H1 (cell line): Measurements from ENCODE around the gene GSPT2. TPM values are rescaled to one million over a fixed set of nuclear protein-coding genes. Genes with fewer than 3 reads are reported as not detected.

Experiments
- CTCF ChIA-PET: fragments of 300-600 bp; sonication (Branson Sonifier 250); formaldehyde crosslinking; loops from one replicate; lab custom pipeline; 2021; ENCODE audit not compliant: partially characterized antibody; lab: Charles Lee
- POLR2A ChIA-PET: fragments of 300-600 bp; sonication (Branson Sonifier 250); formaldehyde crosslinking; loops from one replicate; lab custom pipeline; 2021; ENCODE audit warnings: inconsistent platforms; ENCODE audit not compliant: partially characterized antibody; lab: Charles Lee
- DNase-seq, 2 experiments: peaks; one replicate each; pipeline versions ENCODE4 v3.0.0 to v3.0.0-alpha.2; 2010 to 2022; ENCODE audit warnings: low spot score in 2 of 2, low read depth in 1 of 2, mixed read lengths in 1 of 2
- FAIRE-seq: peaks from 2 replicates; lab custom pipeline; 2011; peaks lifted over from hg19 to GRCh38; lab: Jason Lieb, UNC
- H2AFZ ChIP-seq: 2 replicates; pipeline ENCODE4 v1.8.1; 2012; ENCODE audit warnings: low read length, inconsistent platforms
- H2AK5ac ChIP-seq: 2 replicates; pipeline ENCODE4 v1.6.1; 2013; ENCODE audit warnings: low read depth, low read length
- H2BK120ac ChIP-seq: replicated peaks from 2 replicates; pipeline ENCODE3; 2013; ENCODE audit warnings: low read depth, low read length, inconsistent platforms
- H2BK12ac ChIP-seq: 2 replicates; pipeline ENCODE4 v1.6.1; 2013; ENCODE audit warnings: low read depth, low read length
- H2BK15ac ChIP-seq: 2 replicates; pipeline ENCODE4 v1.6.1; 2013; ENCODE audit warnings: low read length
- H2BK20ac ChIP-seq: 2 replicates; pipeline ENCODE4 v1.6.1; 2013; ENCODE audit warnings: low read length
- H2BK5ac ChIP-seq: 2 replicates; pipeline ENCODE4 v1.6.1; 2013; ENCODE audit warnings: low read depth, low read length
- H3K14ac ChIP-seq: 2 replicates; pipeline ENCODE4 v1.6.1; 2013; ENCODE audit warnings: inconsistent platforms; ENCODE audit not compliant: insufficient read length
- H3K18ac ChIP-seq: 2 replicates; pipeline ENCODE4 v1.6.1; 2013; ENCODE audit warnings: low read length; ENCODE audit errors: extremely low read depth
- H3K23ac ChIP-seq: 2 replicates; pipeline ENCODE4 v1.6.1; 2013; ENCODE audit warnings: inconsistent platforms; ENCODE audit not compliant: insufficient read length
- H3K23me2 ChIP-seq: 2 replicates; pipeline ENCODE4 v1.6.1; 2013; ENCODE audit warnings: low read depth, low read length
- H3K27ac ChIP-seq: 2 replicates; pipeline ENCODE4 v1.6.1; 2011; ENCODE audit warnings: low read depth, low read length, inconsistent platforms
- H3K27me3 ChIP-seq, 4 experiments: replicated peaks in 1 of 4; 1 replicate in 1 of 4; 2 replicates in 3 of 4; pipeline versions ENCODE4 v1.6.1 to v1.8.1; 2011 to 2013; ENCODE audit warnings: low read length in 3 of 4, mild to moderate bottlenecking in 3 of 4, inconsistent platforms in 2 of 4, mixed read lengths in 2 of 4, moderate library complexity in 1 of 4; ENCODE audit not compliant: control insufficient read depth in 3 of 4, insufficient read depth in 3 of 4; ENCODE audit errors: extremely low read depth in 1 of 4
- H3K36me3 ChIP-seq, 4 experiments: 2 replicates each; pipeline versions ENCODE4 v1.6.1 to v1.8.1; 2011 to 2013; ENCODE audit warnings: mild to moderate bottlenecking in 4 of 4, low read length in 3 of 4, moderate library complexity in 2 of 4, control low read depth in 1 of 4, inconsistent platforms in 1 of 4; ENCODE audit not compliant: insufficient read depth in 4 of 4, control insufficient read depth in 2 of 4
- H3K4ac ChIP-seq: replicated peaks from 2 replicates; pipeline ENCODE3; 2013; ENCODE audit warnings: low read length, low read depth, mixed read lengths, inconsistent platforms; ENCODE audit not compliant: insufficient read length
- H3K4me1 ChIP-seq, 4 experiments: replicated peaks in 1 of 4; 1 replicate in 1 of 4; 2 replicates in 3 of 4; pipeline versions ENCODE4 v1.6.1 to v1.8.1; 2011 to 2013; ENCODE audit warnings: low read length in 3 of 4, inconsistent platforms in 2 of 4, mixed read lengths in 1 of 4; ENCODE audit not compliant: insufficient read depth in 4 of 4, control insufficient read depth in 3 of 4
- H3K4me2 ChIP-seq, 2 experiments: 2 replicates each; pipeline versions ENCODE4 v1.6.1 to v1.8.1; 2011 to 2013; ENCODE audit warnings: low read depth in 2 of 2, low read length in 2 of 2, control low read depth in 1 of 2, inconsistent platforms in 1 of 2, mild to moderate bottlenecking in 1 of 2; ENCODE audit not compliant: insufficient read depth in 1 of 2
- H3K4me3 ChIP-seq, 4 experiments: fragments of 200-600, 300-600 bp in 1 of 4; sonication (generic), shearing (Covaris generic), sonication (Bioruptor Twin) in 1 of 4; 2 replicates each; pipeline versions ENCODE4 v1.5.1 to v1.8.1; 2011 to 2016; ENCODE audit warnings: low read length in 4 of 4, low read depth in 3 of 4, control low read depth in 2 of 4, inconsistent platforms in 2 of 4, mild to moderate bottlenecking in 2 of 4, mixed read lengths in 1 of 4, moderate library complexity in 1 of 4; ENCODE audit not compliant: insufficient read depth in 2 of 4; ENCODE audit errors: extremely low read depth in 1 of 4
- H3K56ac ChIP-seq: replicated peaks from 2 replicates; pipeline ENCODE3; 2013; ENCODE audit warnings: low read depth, mild to moderate bottlenecking, mixed read lengths, low read length, inconsistent platforms; ENCODE audit not compliant: insufficient read length
- H3K79me1 ChIP-seq: 2 replicates; pipeline ENCODE4 v1.6.1; 2013; ENCODE audit warnings: low read depth, low read length, control low read depth
- H3K79me2 ChIP-seq, 2 experiments: 2 replicates each; pipeline versions ENCODE4 v1.6.1 to v1.8.1; 2012 to 2013; ENCODE audit warnings: low read length in 2 of 2, mild to moderate bottlenecking in 2 of 2, inconsistent platforms in 1 of 2; ENCODE audit not compliant: insufficient read depth in 2 of 2, control insufficient read depth in 1 of 2
- H3K9ac ChIP-seq, 4 experiments: replicated peaks in 1 of 4; 1 replicate in 1 of 4; 2 replicates in 3 of 4; pipeline versions ENCODE4 v1.6.1 to v1.8.1; 2011 to 2013; ENCODE audit warnings: low read depth in 3 of 4, low read length in 3 of 4, control low read depth in 2 of 4, mild to moderate bottlenecking in 2 of 4, moderate library complexity in 2 of 4, inconsistent platforms in 1 of 4; ENCODE audit errors: extremely low read depth in 1 of 4
- H3K9me3 ChIP-seq, 2 experiments: 2 replicates each; pipeline versions ENCODE4 v1.6.1 to v1.8.1; 2012 to 2013; ENCODE audit warnings: mild to moderate bottlenecking in 2 of 2, moderate library complexity in 2 of 2, control low read depth in 1 of 2, inconsistent platforms in 1 of 2, low read depth in 1 of 2, low read length in 1 of 2, mixed read lengths in 1 of 2; ENCODE audit not compliant: insufficient read depth in 2 of 2
- H4K20me1 ChIP-seq, 2 experiments: replicated peaks in 1 of 2; 2 replicates each; pipeline versions ENCODE3 to v1.8.1; 2011 to 2013; ENCODE audit warnings: inconsistent platforms in 2 of 2, low read length in 2 of 2, mild to moderate bottlenecking in 1 of 2; ENCODE audit not compliant: insufficient read depth in 2 of 2, control insufficient read depth in 1 of 2
- H4K5ac ChIP-seq: 2 replicates; pipeline ENCODE4 v1.6.1; 2013; ENCODE audit warnings: low read length, low read depth, mixed read lengths, inconsistent platforms; ENCODE audit not compliant: insufficient read length
- H4K8ac ChIP-seq: 2 replicates; pipeline ENCODE4 v1.8.0; 2013; ENCODE audit warnings: mild to moderate bottlenecking, moderate library complexity, low read length, inconsistent platforms; ENCODE audit not compliant: insufficient read depth; ENCODE audit errors: extremely low read depth
- H4K91ac ChIP-seq: replicated peaks from 2 replicates; pipeline ENCODE3; 2013; ENCODE audit warnings: low read length, mixed read lengths, inconsistent platforms; ENCODE audit not compliant: insufficient read length
- CBX8 ChIP-seq: fragments of 300-800, 300-1000 bp; sonication (generic); IDR thresholded peaks from 2 replicates; pipeline ENCODE4 v1.7.1; 2016; ENCODE audit warnings: low read depth, low read length, borderline replicate concordance
- CEBPB ChIP-seq: IDR thresholded peaks from 2 replicates; pipeline ENCODE4 v1.6.1; 2012; ENCODE audit warnings: low read depth, low read length
- CREB1 ChIP-seq: IDR thresholded peaks from 2 replicates; pipeline ENCODE4 v1.6.1; 2012; ENCODE audit warnings: inconsistent platforms
- GABPA ChIP-seq: IDR thresholded peaks from 2 replicates; pipeline ENCODE4 v1.6.1; 2011; ENCODE audit warnings: mild to moderate bottlenecking, low read length, moderate library complexity, borderline replicate concordance; ENCODE audit not compliant: insufficient read depth
- NANOG ChIP-seq: IDR thresholded peaks from 2 replicates; pipeline ENCODE4 v1.6.1; 2011; ENCODE audit warnings: low read length, low read depth, mild to moderate bottlenecking, inconsistent platforms; ENCODE audit not compliant: insufficient read depth, poor library complexity, severe bottlenecking
- POLR2A ChIP-seq, 2 experiments: IDR thresholded peaks; 1 replicate in 1 of 2; 2 replicates in 1 of 2; pipeline ENCODE4 v1.6.1; 2011; ENCODE audit warnings: low read depth in 2 of 2, low read length in 2 of 2, mild to moderate bottlenecking in 2 of 2; ENCODE audit errors: control extremely low read depth in 1 of 2
- RXRA ChIP-seq: IDR thresholded peaks from 2 replicates; pipeline ENCODE4 v1.6.1; 2011; ENCODE audit warnings: low read depth, mild to moderate bottlenecking, low read length, moderate library complexity; ENCODE audit not compliant: insufficient read depth
- SRF ChIP-seq: IDR thresholded peaks from 2 replicates; pipeline ENCODE4 v1.6.1; 2011; ENCODE audit warnings: mild to moderate bottlenecking, low read depth, low read length, moderate library complexity
- TCF12 ChIP-seq: IDR thresholded peaks from 2 replicates; pipeline ENCODE4 v1.6.1; 2011; ENCODE audit warnings: low read depth, mild to moderate bottlenecking, low read length
- WGBS, 2 experiments: shearing (Covaris generic) in 1 of 2; methylation state at CpG; one replicate each; pipeline versions ENCODE4 v1.1.6 to v1.1.7; 2013 to 2015; ENCODE audit warnings: low lambda C conversion rate in 2 of 2, mixed read lengths in 2 of 2, inconsistent platforms in 1 of 2, low coverage in 1 of 2, missing lambda C conversion rate in 1 of 2; ENCODE audit not compliant: insufficient replicate concordance in 2 of 2, insufficient coverage in 1 of 2, insufficient read length in 1 of 2; ENCODE audit errors: extremely low coverage in 1 of 2, missing lambda C conversion rate in 1 of 2; 5-methylcytosine and 5-hydroxymethylcytosine counted together
- long read RNA-seq, 2 experiments: library from RNA in 1 of 2; library from capped mRNA in 1 of 2; stranded (forward); transcript quantifications; one replicate each; pipeline ENCODE4 v2.0.0, GENCODE V29; 2021; ENCODE audit warnings: inconsistent platforms in 1 of 2
- polyA minus RNA-seq, 3 experiments: library from RNA; depleted of rRNA, polyadenylated mRNA; stranded (reverse); fragments of >200 nt; gene quantifications; 1 replicate in 2 of 3; 2 replicates in 1 of 3; pipeline ENCODE4 v1.2.3, GENCODE V29; 2011
- polyA plus RNA-seq, 7 experiments: library from polyadenylated mRNA; depleted of rRNA in 3 of 7; stranded (reverse) in 5 of 7; unstranded in 2 of 7; fragments of >200 nt in 5 of 7; fragments of 200-250 nt in 2 of 7; gene quantifications; 1 replicate in 5 of 7; 2 replicates in 1 of 7; 4 replicates in 1 of 7; pipeline versions ENCODE4 v1.2.1 to v1.2.3, GENCODE V29; 2011 to 2013; ENCODE audit warnings: missing spikeins in 2 of 7, mixed read lengths in 2 of 7
- total RNA-seq: library from RNA; stranded (reverse); fragmentation: NEBNext Ultra II Directional; extraction: Animal tissue kit (Norgen Biotek cat#: 25700); gene quantifications from 2 replicates; pipeline ENCODE4 v1.2.1, GENCODE V29; 2021

Gene GSPT2
- total RNA-seq, result 27.7 and 28.2 TPM in 2 replicates
- polyA plus RNA-seq (2011; rRNA removed), result 9.6 and 10.8 TPM in 2 replicates
- polyA plus RNA-seq (2011; cell fraction: cytosol; rRNA removed), result 13.0 TPM
- 6.6 TPM for polyA plus RNA-seq (2011; cell fraction: nucleus; rRNA removed)
- 21.6 to 33.3 TPM (median 22.4 TPM) in 4 replicates for polyA plus RNA-seq (2012, experiment 1 of 2)
- polyA plus RNA-seq (2012, experiment 2 of 2), result 5.9 TPM
- 21.6 TPM for polyA plus RNA-seq (2013, experiment 1 of 2)
- 19.8 TPM for polyA plus RNA-seq (2013, experiment 2 of 2)
- polyA minus RNA-seq (2011; rRNA and poly(A)+ RNA removed), result 5.1 and 8.3 TPM in 2 replicates
- polyA minus RNA-seq (2011; cell fraction: cytosol; rRNA and poly(A)+ RNA removed), result 10.3 TPM
- polyA minus RNA-seq (2011; cell fraction: nucleus; rRNA and poly(A)+ RNA removed), result 8.6 TPM
- long read RNA-seq, experiment 1, transcript GSPT2-201 (1 exons, 2,802 nt), result major isoform, 40 of 42 reads
- long read RNA-seq, experiment 1, partial matches to known transcripts, result 0 of 42 reads
- long read RNA-seq, experiment 1, other reads (novel, unspliced or antisense), result 2 of 42 reads
- long read RNA-seq, experiment 2, transcript GSPT2-201 (1 exons, 2,802 nt), result major isoform, 30 of 30 reads
- long read RNA-seq, experiment 2, partial matches to known transcripts, result 0 of 30 reads
- long read RNA-seq, experiment 2, other reads (novel, unspliced or antisense), result 0 of 30 reads

- Histone ChIP-seq H3K56ac (peak within 1 kb of the TSS; percentile 59), H2AFZ (peak within 1 kb of the TSS; percentile 44; the same call in 1 of the 2 replicates), H4K8ac (peak within 1 kb of the TSS; percentile 79; the same call in 1 of the 2 replicates), H3K27ac (peak within 1 kb of the TSS; percentile 95), H2BK5ac (peak within 1 kb of the TSS; percentile 78; the same call in 1 of the 2 replicates), H3K9me3 (no peaks in the 10 kb centered on the region), H2BK120ac (peak within 1 kb of the TSS; percentile 87), H3K27me3 (no peaks in the 10 kb centered on the region), H3K79me1 (no peaks in the 10 kb centered on the region), H3K14ac (no peak within 1 kb of the TSS), H3K4ac (peak within 1 kb of the TSS; percentile 78), H3K23me2 (peaks cover 3% of the 10 kb centered on the region; the same call in 1 of the 2 replicates), H4K20me1 (peaks cover 0 to 2% of the 10 kb centered on the region in 2 experiments), H3K79me2 (peaks cover 0 to 29% of the 10 kb centered on the region in 2 experiments; a peak in 2 of 4 replicates), H3K36me3 (peaks cover 0 to 15% (median 0%) of the 10 kb centered on the region in 4 experiments; a peak in 2 of 8 replicates), H4K91ac (peak within 1 kb of the TSS; percentile 95), H3K9ac (peak within 1 kb of the TSS; percentile 18 to 82 (median 70)), H3K4me2 (peak within 1 kb of the TSS; percentile 73 to 80), H3K4me1 (peaks cover 0 to 5% (median 0%) of the 10 kb centered on the region in 4 experiments; a peak in 2 of 7 replicates), H3K23ac (no peak within 1 kb of the TSS), H2BK20ac (no peak within 1 kb of the TSS), H2BK15ac (no peak within 1 kb of the TSS), H3K4me3 (peak within 1 kb of the TSS; percentile 60 to 95 (median 83)), H4K5ac (peak within 1 kb of the TSS; percentile 86), H2BK12ac (peak within 1 kb of the TSS; percentile 80; the same call in 1 of the 2 replicates), H2AK5ac (no peak within 1 kb of the TSS), H3K18ac (peak within 1 kb of the TSS; percentile 78)
- DNase-seq (peak; percentile 23 to 47), FAIRE-seq (peak; percentile 73)
- 2% methylated on average over 32 of the region's 63 CpGs; no CpG with 5 or more reads in 1 of the 2 experiments for WGBS, 2 experiments
- POLR2A ChIA-PET, result interaction anchor here (0.8 to 1.4 kb wide), 3 partner anchors 19 to 60 kb away, joined by 3 read pairs; no protein-coding TSS in a partner anchor
- CTCF ChIA-PET, result interaction anchor here (0.7 kb wide), 1 partner anchor 63 kb away, joined by 3 read pairs; no protein-coding TSS in a partner anchor
- TF ChIP-seq SRF (no peak), CREB1 (no peak), GABPA (no peak), TCF12 (no peak), NANOG (no peak), POLR2A (IDR thresholded peaks at IDR 0.05; ENCODE audit: control extremely low read depth in 1 of 2, low read depth in 2 of 2, low read length in 2 of 2) (peak; percentile 56 to 70), CBX8 (no peak), CEBPB (no peak), RXRA (no peak)
Measured at GRCh38 chrX:51743179-51743957, at the start of gene GSPT2. GSPT2 (plus strand) TSS chrX:51743442; CDS start chrX:51743627, 185 bp downstream.
